Tibial nerve (tissue), 4 donors: Measurements from ENCODE around the gene OCA2. TPM values are rescaled to one million over a fixed set of nuclear protein-coding genes. Genes with fewer than 3 reads are reported as not detected.

Experiments
- DNase-seq, 2 donors: peaks; one replicate each; pipeline ENCODE4 v3.0.0-alpha.2; 2019; ENCODE audit warnings: low spot score in 2 of 2
- H3K27ac ChIP-seq, 4 donors: fragments of 200-600 bp; sonication (generic) in 3 of 4; one replicate each; pipeline ENCODE4 v1.5.1; 2017 to 2019; ENCODE audit warnings: mild to moderate bottlenecking in 1 of 4
- H3K27me3 ChIP-seq, 2 donors: fragments of 200-600 bp; sonication (generic) in 1 of 2; one replicate each; pipeline versions ENCODE4 v1.5.1 to v1.6.0; 2017 to 2019
- H3K36me3 ChIP-seq, 3 donors: fragments of 200-600 bp; sonication (generic); one replicate each; pipeline ENCODE4 v1.5.1; 2018 to 2019
- H3K4me1 ChIP-seq, 4 donors: fragments of 200-600 bp; sonication (generic) in 3 of 4; one replicate each; pipeline ENCODE4 v1.5.1; 2017 to 2019
- H3K4me3 ChIP-seq, 4 donors: fragments of 200-600 bp; sonication (generic) in 3 of 4; one replicate each; pipeline ENCODE4 v1.5.1; 2017 to 2019; ENCODE audit warnings: mild to moderate bottlenecking in 1 of 4, moderate library complexity in 1 of 4
- H3K9me3 ChIP-seq, 4 donors: fragments of 200-600 bp; sonication (generic) in 3 of 4; one replicate each; pipeline ENCODE4 v1.5.1; 2017 to 2019
- EP300 ChIP-seq, 2 donors: sonication (generic); formaldehyde crosslinking; IDR thresholded peaks; one replicate each; pipeline ENCODE4 v1.6.1; 2017; ENCODE audit warnings: antibody characterized with exemption in 2 of 2, mild to moderate bottlenecking in 1 of 2
- POLR2A ChIP-seq, 2 donors: fragments of 450-650 bp; IDR thresholded peaks; one replicate each; pipeline ENCODE4 v1.6.1; 2017; ENCODE audit warnings: antibody characterized with exemption in 2 of 2, mild to moderate bottlenecking in 2 of 2, moderate library complexity in 2 of 2
- WGBS, 2 donors: methylation state at CpG; one replicate each; pipeline ENCODE4 v1.1.5; 2018; 5-methylcytosine and 5-hydroxymethylcytosine counted together
- total RNA-seq, 4 donors: library from RNA; depleted of rRNA; stranded (reverse); fragments of >200 nt; gene quantifications; one replicate each; pipeline ENCODE4 v1.1.0, GENCODE V29; 2016
- TF ChIP-seq, protein P1 (sequence below), 5 experiments: fragments of 200-600 bp in 3 of 5; fragments of 450-650 bp in 2 of 5; sonication (generic) in 3 of 5; IDR thresholded peaks; one replicate each; pipeline ENCODE4 v1.5.1; 2016 to 2019; ENCODE audit warnings: antibody characterized with exemption in 5 of 5, mild to moderate bottlenecking in 3 of 5, moderate library complexity in 2 of 5

The OCA2 gene
- total RNA-seq, 4 donors from 2014 or later: 2.7 to 19.7 (median 6.5) TPM; not detected in 1

- H3K4me1 ChIP-seq: no peaks in the 10 kb centered on the region
- H3K27me3 ChIP-seq: no peaks in the 10 kb centered on the region
- H3K4me3 ChIP-seq: no peak overlapping the region
- H3K27ac ChIP-seq: no peak overlapping the region
- H3K36me3 ChIP-seq: no peaks in the 10 kb centered on the region
- WGBS, 2 donors: 73 to 82% methylated on average over 9 of the region's 9 CpGs
- DNase-seq: no peak
- TF ChIP-seq, protein P1, sequence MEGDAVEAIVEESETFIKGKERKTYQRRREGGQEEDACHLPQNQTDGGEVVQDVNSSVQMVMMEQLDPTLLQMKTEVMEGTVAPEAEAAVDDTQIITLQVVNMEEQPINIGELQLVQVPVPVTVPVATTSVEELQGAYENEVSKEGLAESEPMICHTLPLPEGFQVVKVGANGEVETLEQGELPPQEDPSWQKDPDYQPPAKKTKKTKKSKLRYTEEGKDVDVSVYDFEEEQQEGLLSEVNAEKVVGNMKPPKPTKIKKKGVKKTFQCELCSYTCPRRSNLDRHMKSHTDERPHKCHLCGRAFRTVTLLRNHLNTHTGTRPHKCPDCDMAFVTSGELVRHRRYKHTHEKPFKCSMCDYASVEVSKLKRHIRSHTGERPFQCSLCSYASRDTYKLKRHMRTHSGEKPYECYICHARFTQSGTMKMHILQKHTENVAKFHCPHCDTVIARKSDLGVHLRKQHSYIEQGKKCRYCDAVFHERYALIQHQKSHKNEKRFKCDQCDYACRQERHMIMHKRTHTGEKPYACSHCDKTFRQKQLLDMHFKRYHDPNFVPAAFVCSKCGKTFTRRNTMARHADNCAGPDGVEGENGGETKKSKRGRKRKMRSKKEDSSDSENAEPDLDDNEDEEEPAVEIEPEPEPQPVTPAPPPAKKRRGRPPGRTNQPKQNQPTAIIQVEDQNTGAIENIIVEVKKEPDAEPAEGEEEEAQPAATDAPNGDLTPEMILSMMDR (IDR thresholded peaks at IDR 0.05): no peak
- TF ChIP-seq POLR2A (IDR thresholded peaks at IDR 0.05): no peak
- no peak for TF ChIP-seq EP300 (IDR thresholded peaks at IDR 0.05)
- peaks cover 0 to 20% (median 0%) of the 10 kb centered on the region in 4 donors for H3K9me3 ChIP-seq
Observed at GRCh38 chr15:27808182-27808581, 290.9 kb downstream of the OCA2 start.

DNA sequence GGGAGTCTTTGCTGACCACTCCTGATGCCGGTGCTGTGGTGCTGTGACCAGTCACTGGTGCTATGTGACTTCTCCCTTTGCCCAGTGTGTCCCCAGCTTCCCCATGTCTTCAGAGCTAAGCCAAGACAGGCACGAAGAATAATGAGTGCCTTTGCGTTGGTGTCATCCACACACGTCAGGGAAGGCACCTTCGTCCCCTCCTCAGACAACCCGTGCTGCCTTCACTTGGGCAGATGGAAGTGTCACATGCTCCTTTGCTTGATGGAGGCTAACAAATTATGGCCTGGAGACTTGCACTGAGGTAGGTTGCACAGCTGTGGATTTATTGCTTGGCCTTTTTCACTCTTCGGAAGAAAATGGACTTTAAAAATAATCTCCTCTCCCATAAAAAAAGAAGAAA, 291.8 kb downstream of the OCA2 start:
- peaks cover 0 to 20% (median 0%) of the 10 kb centered on the region in 4 donors for H3K9me3 ChIP-seq
- WGBS, 2 donors: 75 to 92% methylated on average over 7 of the region's 7 CpGs
- H3K4me3 ChIP-seq: no peak overlapping the region
- no peaks in the 10 kb centered on the region for H3K4me1 ChIP-seq
- no peak for TF ChIP-seq EP300 (IDR thresholded peaks at IDR 0.05)
- no peak for TF ChIP-seq POLR2A (IDR thresholded peaks at IDR 0.05)
- TF ChIP-seq, protein P1 (IDR thresholded peaks at IDR 0.05): no peak
- no peak for DNase-seq
- no peaks in the 10 kb centered on the region for H3K27me3 ChIP-seq
- no peak overlapping the region for H3K27ac ChIP-seq
- no peaks in the 10 kb centered on the region for H3K36me3 ChIP-seq

DNA sequence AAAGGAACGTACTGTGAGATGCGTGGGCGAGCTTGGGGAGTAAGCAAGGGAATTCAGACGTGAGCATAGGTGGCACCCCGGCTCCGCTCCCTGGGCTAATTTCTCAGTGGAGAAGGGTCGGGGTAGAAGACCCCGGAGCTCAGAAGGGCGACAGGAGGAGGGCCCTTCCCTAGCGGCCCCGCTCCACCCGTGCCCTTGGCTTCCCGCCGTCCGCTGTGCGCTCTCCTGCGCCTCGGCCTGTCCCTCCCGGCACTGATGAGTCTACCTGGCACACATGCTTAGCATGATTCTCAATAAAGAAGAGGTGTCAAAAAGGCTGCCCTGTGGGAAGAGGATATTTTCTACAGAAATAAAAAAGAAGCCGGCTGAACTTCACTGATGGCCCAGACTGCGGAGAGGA, 292.7 kb downstream of the OCA2 start:
- Histone ChIP-seq H3K4me3 (no peak overlapping the region), H3K9me3 (peaks cover 0 to 26% (median 0%) of the 10 kb centered on the region in 4 donors), H3K4me1 (no peaks in the 10 kb centered on the region), H3K36me3 (no peaks in the 10 kb centered on the region), H3K27ac (no peak overlapping the region), H3K27me3 (no peaks in the 10 kb centered on the region)
- no peak for DNase-seq
- 88 to 92% methylated on average over 21 of the region's 21 CpGs for WGBS, 2 donors
- TF ChIP-seq, protein P1 (IDR thresholded peaks at IDR 0.05): no peak
- TF ChIP-seq EP300 (IDR thresholded peaks at IDR 0.05): no peak
- no peak for TF ChIP-seq POLR2A (IDR thresholded peaks at IDR 0.05)

GRCh38 chr15:27805261-27806220, 293.6 kb downstream of the OCA2 start:
- Histone ChIP-seq H3K4me3 (no peak overlapping the region), H3K36me3 (no peaks in the 10 kb centered on the region), H3K27ac (no peak overlapping the region), H3K4me1 (no peaks in the 10 kb centered on the region), H3K9me3 (peaks cover 0 to 26% (median 0%) of the 10 kb centered on the region in 4 donors), H3K27me3 (no peaks in the 10 kb centered on the region)
- WGBS, 2 donors: 92 to 94% methylated on average over 54 of the region's 54 CpGs
- no peak for TF ChIP-seq POLR2A (IDR thresholded peaks at IDR 0.05)
- no peak for TF ChIP-seq EP300 (IDR thresholded peaks at IDR 0.05)
- TF ChIP-seq, protein P1 (IDR thresholded peaks at IDR 0.05): no peak
- no peak for DNase-seq

DNA sequence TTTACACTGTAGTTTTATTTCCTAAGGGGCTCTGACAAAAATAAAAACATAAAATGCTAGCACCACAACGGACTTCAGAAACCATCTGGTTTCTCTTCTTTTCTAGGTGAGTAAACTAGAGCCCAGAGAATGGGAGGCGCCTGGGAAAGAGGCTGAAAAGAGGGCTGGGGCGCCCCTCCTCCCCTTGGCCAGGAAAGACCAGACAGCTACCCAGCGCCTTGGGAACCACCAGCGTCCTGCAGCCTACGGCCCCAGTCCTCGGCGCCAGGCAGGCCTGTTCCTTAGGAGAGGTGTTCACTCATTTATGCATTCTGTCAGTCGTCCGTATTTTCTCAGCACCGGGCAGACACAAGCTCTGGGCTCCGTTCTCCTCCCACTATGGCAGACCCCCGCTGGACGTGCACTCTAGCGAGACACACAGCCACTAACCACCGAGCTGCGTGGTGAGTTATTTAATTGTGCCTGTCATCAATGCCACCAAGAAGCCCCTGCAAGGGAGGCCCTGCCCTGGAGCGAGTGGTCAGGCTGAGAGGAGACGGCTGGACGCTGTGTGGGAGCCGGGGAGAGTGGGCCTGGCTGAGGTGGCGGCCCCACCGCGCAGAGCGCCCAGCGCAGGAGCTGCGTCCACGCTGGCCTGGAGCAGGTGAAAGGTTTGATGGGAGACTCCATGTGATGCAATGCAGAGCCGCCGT, 294.4 kb downstream of the OCA2 start:
- Histone ChIP-seq H3K27me3 (no peaks in the 10 kb centered on the region), H3K4me3 (no peak overlapping the region), H3K36me3 (no peaks in the 10 kb centered on the region), H3K27ac (no peak overlapping the region), H3K9me3 (peaks cover 0 to 26% (median 0%) of the 10 kb centered on the region in 4 donors), H3K4me1 (no peaks in the 10 kb centered on the region)
- TF ChIP-seq, protein P1 (IDR thresholded peaks at IDR 0.05): no peak
- no peak for TF ChIP-seq EP300 (IDR thresholded peaks at IDR 0.05)
- TF ChIP-seq POLR2A (IDR thresholded peaks at IDR 0.05): no peak
- WGBS, 2 donors: 87 to 88% methylated on average over 30 of the region's 30 CpGs
- no peak for DNase-seq
